Measurements from ENCODE around the gene MPG.

- TF ChIP-seq, protein P1, sequence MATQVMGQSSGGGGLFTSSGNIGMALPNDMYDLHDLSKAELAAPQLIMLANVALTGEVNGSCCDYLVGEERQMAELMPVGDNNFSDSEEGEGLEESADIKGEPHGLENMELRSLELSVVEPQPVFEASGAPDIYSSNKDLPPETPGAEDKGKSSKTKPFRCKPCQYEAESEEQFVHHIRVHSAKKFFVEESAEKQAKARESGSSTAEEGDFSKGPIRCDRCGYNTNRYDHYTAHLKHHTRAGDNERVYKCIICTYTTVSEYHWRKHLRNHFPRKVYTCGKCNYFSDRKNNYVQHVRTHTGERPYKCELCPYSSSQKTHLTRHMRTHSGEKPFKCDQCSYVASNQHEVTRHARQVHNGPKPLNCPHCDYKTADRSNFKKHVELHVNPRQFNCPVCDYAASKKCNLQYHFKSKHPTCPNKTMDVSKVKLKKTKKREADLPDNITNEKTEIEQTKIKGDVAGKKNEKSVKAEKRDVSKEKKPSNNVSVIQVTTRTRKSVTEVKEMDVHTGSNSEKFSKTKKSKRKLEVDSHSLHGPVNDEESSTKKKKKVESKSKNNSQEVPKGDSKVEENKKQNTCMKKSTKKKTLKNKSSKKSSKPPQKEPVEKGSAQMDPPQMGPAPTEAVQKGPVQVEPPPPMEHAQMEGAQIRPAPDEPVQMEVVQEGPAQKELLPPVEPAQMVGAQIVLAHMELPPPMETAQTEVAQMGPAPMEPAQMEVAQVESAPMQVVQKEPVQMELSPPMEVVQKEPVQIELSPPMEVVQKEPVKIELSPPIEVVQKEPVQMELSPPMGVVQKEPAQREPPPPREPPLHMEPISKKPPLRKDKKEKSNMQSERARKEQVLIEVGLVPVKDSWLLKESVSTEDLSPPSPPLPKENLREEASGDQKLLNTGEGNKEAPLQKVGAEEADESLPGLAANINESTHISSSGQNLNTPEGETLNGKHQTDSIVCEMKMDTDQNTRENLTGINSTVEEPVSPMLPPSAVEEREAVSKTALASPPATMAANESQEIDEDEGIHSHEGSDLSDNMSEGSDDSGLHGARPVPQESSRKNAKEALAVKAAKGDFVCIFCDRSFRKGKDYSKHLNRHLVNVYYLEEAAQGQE (IDR thresholded peaks at IDR 0.05) = no peak
- TF ChIP-seq, protein P2, sequence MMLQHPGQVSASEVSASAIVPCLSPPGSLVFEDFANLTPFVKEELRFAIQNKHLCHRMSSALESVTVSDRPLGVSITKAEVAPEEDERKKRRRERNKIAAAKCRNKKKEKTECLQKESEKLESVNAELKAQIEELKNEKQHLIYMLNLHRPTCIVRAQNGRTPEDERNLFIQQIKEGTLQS (IDR thresholded peaks at IDR 0.05) = no peak
- TF ChIP-seq TAF1 (conservative IDR thresholded peaks at IDR 0.05) (no peak), RAD21 (IDR thresholded peaks at IDR 0.05) (no peak), YY1 (IDR thresholded peaks at IDR 0.05) (no peak), GABPA (IDR thresholded peaks at IDR 0.05 in 1 of 2, conservative IDR thresholded peaks at IDR 0.05 in 1 of 2) (no peak), SP1 (IDR thresholded peaks at IDR 0.05) (no peak)
- TF ChIP-seq, protein P3, sequence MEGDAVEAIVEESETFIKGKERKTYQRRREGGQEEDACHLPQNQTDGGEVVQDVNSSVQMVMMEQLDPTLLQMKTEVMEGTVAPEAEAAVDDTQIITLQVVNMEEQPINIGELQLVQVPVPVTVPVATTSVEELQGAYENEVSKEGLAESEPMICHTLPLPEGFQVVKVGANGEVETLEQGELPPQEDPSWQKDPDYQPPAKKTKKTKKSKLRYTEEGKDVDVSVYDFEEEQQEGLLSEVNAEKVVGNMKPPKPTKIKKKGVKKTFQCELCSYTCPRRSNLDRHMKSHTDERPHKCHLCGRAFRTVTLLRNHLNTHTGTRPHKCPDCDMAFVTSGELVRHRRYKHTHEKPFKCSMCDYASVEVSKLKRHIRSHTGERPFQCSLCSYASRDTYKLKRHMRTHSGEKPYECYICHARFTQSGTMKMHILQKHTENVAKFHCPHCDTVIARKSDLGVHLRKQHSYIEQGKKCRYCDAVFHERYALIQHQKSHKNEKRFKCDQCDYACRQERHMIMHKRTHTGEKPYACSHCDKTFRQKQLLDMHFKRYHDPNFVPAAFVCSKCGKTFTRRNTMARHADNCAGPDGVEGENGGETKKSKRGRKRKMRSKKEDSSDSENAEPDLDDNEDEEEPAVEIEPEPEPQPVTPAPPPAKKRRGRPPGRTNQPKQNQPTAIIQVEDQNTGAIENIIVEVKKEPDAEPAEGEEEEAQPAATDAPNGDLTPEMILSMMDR (IDR thresholded peaks at IDR 0.05; ENCODE audit: low read depth, low read length, missing input control) = no peak
- TF ChIP-seq, protein P4, sequence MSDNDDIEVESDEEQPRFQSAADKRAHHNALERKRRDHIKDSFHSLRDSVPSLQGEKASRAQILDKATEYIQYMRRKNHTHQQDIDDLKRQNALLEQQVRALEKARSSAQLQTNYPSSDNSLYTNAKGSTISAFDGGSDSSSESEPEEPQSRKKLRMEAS (IDR thresholded peaks at IDR 0.05) = no peak
Measured at GRCh38 chr16:33877-34647, 44.0 kb upstream of the MPG start.

Measured in liver (tissue), 3 donors.